ENCODE data around the gene KIFC3. TPM values are rescaled to one million over a fixed set of nuclear protein-coding genes. Genes with fewer than 3 reads are reported as not detected.
"Not testable (repeated sequence)": the region's sequence is repeated elsewhere in the genome, so short reads cannot be mapped to it uniquely, and the experiment has no call there.

KIFC3 gene
- total RNA-seq, 2 donors from 2014 or later: 0.82 to 1.2 TPM

GRCh38 chr16:57815987-57816745 lies 13.9 kb upstream of the KIFC3 start:
- peak overlapping the region; percentile 50 for H3K4me3 Mint-ChIP-seq
- H3K36me3 Mint-ChIP-seq (ENCODE audit: low read depth): no peaks in the 10 kb centered on the region
- no peaks in the 10 kb centered on the region for H3K27me3 Mint-ChIP-seq
- peaks cover 5% of the 10 kb centered on the region for H3K4me1 Mint-ChIP-seq
- H3K27ac Mint-ChIP-seq: peak overlapping the region; percentile 78
- ATAC-seq (replicated peaks): peak; percentile 97
- no peaks in the 10 kb centered on the region for H3K9me3 Mint-ChIP-seq

DNA sequence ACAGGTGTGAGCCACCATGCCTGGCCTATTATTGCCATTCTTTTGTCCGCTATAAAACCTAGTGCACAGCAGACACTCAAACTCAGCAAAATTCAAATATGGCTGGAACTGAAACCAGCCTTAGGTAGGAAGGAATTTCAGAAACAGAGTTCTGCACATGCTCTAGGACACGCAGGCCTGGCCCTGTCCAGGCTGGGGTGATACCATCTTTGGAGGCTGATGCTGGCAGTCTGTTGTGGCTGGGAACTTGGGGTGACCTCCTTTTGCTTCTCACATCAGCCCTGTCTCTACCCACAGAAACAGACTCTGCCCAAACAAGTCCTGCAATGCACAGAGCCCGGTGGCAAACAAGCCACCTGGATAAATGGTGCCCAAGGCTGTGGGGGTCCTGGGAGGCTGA lies 12.6 kb upstream of the KIFC3 start:
- Mint-ChIP-seq H3K27me3 (no peaks in the 10 kb centered on the region), H3K4me3 (no peak overlapping the region), H3K9me3 (no peaks in the 10 kb centered on the region), H3K4me1 (peaks cover 13% of the 10 kb centered on the region), H3K27ac (no peak overlapping the region), H3K36me3 (ENCODE audit: low read depth) (no peaks in the 10 kb centered on the region)
- ATAC-seq (replicated peaks): no peak

GRCh38 chr16:57813466-57813865 lies 11.2 kb upstream of the KIFC3 start:
- ATAC-seq (replicated peaks): no peak
- H3K4me3 Mint-ChIP-seq: no peak overlapping the region
- H3K27ac Mint-ChIP-seq: no peak overlapping the region
- H3K9me3 Mint-ChIP-seq: no peaks in the 10 kb centered on the region
- H3K4me1 Mint-ChIP-seq: peaks cover 17% of the 10 kb centered on the region
- no peaks in the 10 kb centered on the region for H3K27me3 Mint-ChIP-seq
- no peaks in the 10 kb centered on the region for H3K36me3 Mint-ChIP-seq (ENCODE audit: low read depth)

- H3K4me1 Mint-ChIP-seq: peaks cover 15% of the 10 kb centered on the region
- H3K36me3 Mint-ChIP-seq (ENCODE audit: low read depth); H3K27me3 Mint-ChIP-seq; H3K9me3 Mint-ChIP-seq; H3K4me3 Mint-ChIP-seq; ATAC-seq (replicated peaks): not testable (repeated sequence)
- peak overlapping the region; percentile 88 for H3K27ac Mint-ChIP-seq
Measured at GRCh38 chr16:57811340-57811739, 9.0 kb upstream of the KIFC3 start.

- Mint-ChIP-seq H3K27ac (peak overlapping the region; percentile 88), H3K36me3 (ENCODE audit: low read depth) (no peaks in the 10 kb centered on the region), H3K4me3 (peak overlapping the region; percentile 69), H3K9me3 (no peaks in the 10 kb centered on the region), H3K27me3 (no peaks in the 10 kb centered on the region), H3K4me1 (peaks cover 15% of the 10 kb centered on the region)
- peak; percentile 98 for ATAC-seq (replicated peaks)
Measured at GRCh38 chr16:57810197-57811031, 8.1 kb upstream of the KIFC3 start.

DNA sequence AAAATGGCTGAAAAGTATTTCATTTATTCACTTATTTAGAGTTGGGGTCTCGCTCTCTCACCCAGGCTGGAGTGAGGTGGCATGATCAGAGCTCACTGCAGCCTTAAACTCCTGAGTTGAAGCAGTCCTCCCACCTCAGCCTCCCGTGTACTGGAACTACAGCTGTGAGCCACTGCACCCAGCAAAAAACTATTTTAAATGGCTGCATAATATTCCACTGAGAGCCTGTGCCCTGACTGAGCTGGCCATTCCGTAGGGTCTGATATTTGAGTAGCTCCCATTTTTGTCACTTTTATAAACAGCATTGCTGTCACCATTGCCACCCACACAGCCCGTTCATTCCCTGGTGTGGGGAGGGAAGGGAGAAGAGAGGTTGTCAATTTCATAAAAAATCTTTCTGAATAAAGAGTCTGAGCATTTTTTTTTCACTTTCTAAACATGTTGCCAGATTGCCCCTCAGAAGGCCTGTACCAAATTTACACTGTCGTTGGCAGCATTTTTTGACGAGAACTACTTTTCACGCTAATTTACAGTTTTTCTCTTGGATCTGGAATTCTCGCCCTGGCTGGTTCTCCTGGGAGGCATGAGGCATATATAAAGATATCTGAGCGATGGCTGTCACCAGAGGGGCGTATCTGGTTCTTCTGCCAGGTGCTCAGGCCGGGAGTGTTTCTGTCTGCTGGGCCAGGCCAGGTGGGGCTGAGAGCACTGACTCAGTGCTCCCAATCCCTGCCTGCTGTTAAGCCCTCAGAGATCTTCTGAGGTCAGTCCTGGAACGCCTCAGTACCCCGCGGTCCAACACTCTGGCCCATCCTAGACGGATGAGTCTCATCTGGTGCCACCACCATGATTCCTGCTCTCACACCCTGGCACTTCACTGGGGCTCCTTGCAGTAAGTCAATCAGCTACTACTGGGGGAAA lies 7.2 kb upstream of the KIFC3 start:
- Mint-ChIP-seq H3K9me3 (no peaks in the 10 kb centered on the region), H3K27ac (peak overlapping the region; percentile 88), H3K27me3 (no peaks in the 10 kb centered on the region), H3K4me3 (peak overlapping the region; percentile 69), H3K36me3 (ENCODE audit: low read depth) (no peaks in the 10 kb centered on the region), H3K4me1 (peaks cover 15% of the 10 kb centered on the region)
- peak; percentile 6 for ATAC-seq (replicated peaks)

DNA sequence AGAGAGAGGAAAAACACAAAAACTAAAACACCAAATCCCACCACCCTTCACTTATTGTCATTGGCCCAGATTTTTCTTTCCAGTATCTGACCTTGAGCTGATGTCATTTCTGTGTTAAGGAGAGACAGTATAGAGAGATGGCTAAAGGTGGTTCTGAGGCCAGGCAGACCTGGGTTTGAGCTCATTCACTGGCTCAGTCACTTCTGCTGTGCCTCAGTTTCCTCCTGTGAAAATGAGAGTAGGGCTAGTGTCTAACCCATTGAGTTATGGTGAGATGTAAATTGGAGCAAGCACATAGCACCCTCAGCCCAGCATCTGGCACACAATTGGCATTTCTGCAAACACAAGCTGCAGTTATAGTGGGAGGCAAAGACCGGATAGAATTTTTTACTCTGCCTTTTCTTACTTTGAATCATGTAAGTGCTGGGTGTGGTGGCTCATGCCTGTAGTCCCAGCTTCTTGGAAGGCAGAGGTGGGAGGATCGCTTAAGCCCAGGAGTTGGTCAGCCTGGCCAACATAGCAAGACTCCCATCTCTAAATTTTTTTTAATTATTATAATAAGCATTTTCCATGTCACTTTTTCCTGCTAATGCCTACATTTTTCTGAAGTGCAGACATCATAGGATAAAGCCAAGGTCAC lies 6.4 kb upstream of the KIFC3 start:
- Mint-ChIP-seq H3K9me3 (no peaks in the 10 kb centered on the region), H3K27ac (peak overlapping the region; percentile 36), H3K27me3 (no peaks in the 10 kb centered on the region), H3K4me3 (peak overlapping the region; percentile 63), H3K4me1 (peaks cover 15% of the 10 kb centered on the region), H3K36me3 (ENCODE audit: low read depth) (no peaks in the 10 kb centered on the region)
- ATAC-seq (replicated peaks): no peak

GRCh38 chr16:57807968-57808528 lies 5.8 kb upstream of the KIFC3 start:
- Mint-ChIP-seq H3K4me1 (peaks cover 15% of the 10 kb centered on the region), H3K27ac (peak overlapping the region; percentile 36), H3K36me3 (ENCODE audit: low read depth) (peaks cover under 1% of the 10 kb centered on the region), H3K4me3 (peak overlapping the region; percentile 63), H3K9me3 (no peaks in the 10 kb centered on the region), H3K27me3 (no peaks in the 10 kb centered on the region)
- peak; percentile 54 for ATAC-seq (replicated peaks)

DNA sequence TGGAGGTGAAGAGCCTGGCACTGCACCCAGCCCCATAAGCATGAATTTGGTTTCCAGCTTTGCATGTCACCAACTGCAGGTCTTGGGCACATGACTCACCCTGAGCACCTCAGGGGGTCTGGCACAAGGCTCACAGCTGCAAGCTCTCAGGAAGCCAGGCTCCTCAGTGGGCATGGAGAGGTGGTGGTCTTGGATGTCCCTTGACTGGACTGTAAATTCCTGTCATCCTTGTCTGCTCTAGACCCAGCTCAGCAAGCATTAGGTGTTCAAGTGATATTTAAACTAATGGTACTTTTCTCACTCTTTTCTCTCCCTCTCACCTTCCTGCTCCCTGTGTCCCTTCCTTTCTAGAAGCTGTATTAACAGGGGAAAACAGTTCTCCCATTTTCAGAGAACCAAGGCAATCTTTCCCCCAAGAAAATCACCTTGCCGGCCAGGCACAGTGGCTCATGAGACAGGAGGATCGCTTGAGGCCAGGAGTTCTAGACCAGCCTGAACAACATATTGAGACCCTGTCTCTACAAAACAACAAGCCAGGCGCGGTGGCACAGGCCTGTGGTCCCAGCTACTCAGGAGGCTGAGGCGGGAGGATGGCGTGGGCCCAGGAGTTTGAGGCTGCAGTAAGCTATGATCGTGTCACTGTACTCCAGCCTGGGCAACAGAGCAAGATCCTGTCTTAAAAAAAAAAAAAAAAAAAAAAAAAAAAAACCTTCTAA lies 5.1 kb upstream of the KIFC3 start:
- Mint-ChIP-seq H3K4me1 (peaks cover 21% of the 10 kb centered on the region), H3K36me3 (ENCODE audit: low read depth) (peaks cover 6% of the 10 kb centered on the region), H3K27ac (no peak overlapping the region), H3K4me3 (no peak overlapping the region), H3K9me3 (no peaks in the 10 kb centered on the region), H3K27me3 (peaks cover 5% of the 10 kb centered on the region)
- no peak for ATAC-seq (replicated peaks)

GRCh38 chr16:57805176-57805575 lies 2.9 kb upstream of the KIFC3 start:
- Mint-ChIP-seq H3K4me3 (no peak overlapping the region), H3K27me3 (peaks cover 9% of the 10 kb centered on the region), H3K9me3 (no peaks in the 10 kb centered on the region), H3K36me3 (ENCODE audit: low read depth) (peaks cover 6% of the 10 kb centered on the region), H3K4me1 (peaks cover 17% of the 10 kb centered on the region), H3K27ac (no peak overlapping the region)
- no peak for ATAC-seq (replicated peaks)

DNA sequence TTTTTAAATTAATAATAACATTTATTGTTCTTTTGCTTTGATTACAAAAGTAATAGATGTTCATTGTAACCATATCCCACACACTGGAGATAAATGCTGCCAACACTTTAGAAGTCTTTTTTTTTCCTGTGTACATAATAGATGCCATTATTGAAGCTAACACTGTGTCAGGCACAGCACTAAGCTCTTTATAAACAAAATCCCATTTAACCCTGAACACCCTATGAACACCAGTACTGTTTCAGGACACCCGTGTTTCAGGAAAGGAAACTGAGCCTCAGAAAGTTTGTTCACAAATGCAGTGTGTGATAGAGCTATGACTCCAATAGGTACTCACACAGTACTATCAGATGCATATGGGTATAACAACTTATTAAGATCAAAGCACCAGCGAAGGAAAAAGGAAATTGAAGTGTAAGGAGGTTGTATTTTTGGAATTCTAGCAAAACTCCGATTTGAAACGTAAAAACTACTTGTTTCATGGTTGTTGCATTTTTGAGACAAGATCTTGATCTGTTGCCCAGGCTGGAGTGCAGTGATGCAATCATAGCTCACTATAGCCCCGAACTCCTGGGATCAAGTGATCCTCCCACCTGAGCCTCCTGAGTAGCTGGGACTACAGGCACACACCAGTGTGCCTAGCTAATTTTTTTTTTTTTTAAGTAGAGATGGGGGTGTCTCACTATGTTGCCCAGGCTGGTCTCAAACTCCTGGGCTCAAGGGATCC lies 2.0 kb upstream of the KIFC3 start:
- Mint-ChIP-seq H3K4me1 (peaks cover 20% of the 10 kb centered on the region), H3K36me3 (ENCODE audit: low read depth) (peaks cover 6% of the 10 kb centered on the region), H3K27ac (no peak overlapping the region), H3K27me3 (peaks cover 9% of the 10 kb centered on the region), H3K9me3 (no peaks in the 10 kb centered on the region), H3K4me3 (no peak overlapping the region)
- ATAC-seq (replicated peaks): no peak

- no peaks in the 10 kb centered on the region for H3K9me3 Mint-ChIP-seq
- ATAC-seq (replicated peaks): no peak
- H3K4me3 Mint-ChIP-seq: peak overlapping the region; percentile 87
- peaks cover 22% of the 10 kb centered on the region for H3K4me1 Mint-ChIP-seq
- peak overlapping the region; percentile 91 for H3K27ac Mint-ChIP-seq
- peaks cover 6% of the 10 kb centered on the region for H3K36me3 Mint-ChIP-seq (ENCODE audit: low read depth)
- H3K27me3 Mint-ChIP-seq: peaks cover 9% of the 10 kb centered on the region
Measured at GRCh38 chr16:57803134-57803990, 1.1 kb upstream of the KIFC3 start.

Data from activated T-helper 17 cell treated with anti-CD3 and anti-CD28 coated beads, Interleukin-2, amount 50 U/mL, for 72 hours (primary cell).